Cardiac fibroblast (primary cell): ENCODE measurements around the gene OSBPL10.
A peak's percentile ranks its signal among the peaks of the same experiment; 100 is the strongest.

ENCODE experiments used
- DNase-seq, 2 donors: peaks; one replicate each; pipeline versions ENCODE4 v3.0.0 to v3.0.0-alpha.2; 2010; ENCODE audit warnings: low read depth in 2 of 2
- H3K4me3 ChIP-seq, 2 donors: replicated peaks in 1 of 2; 1 replicate in 1 of 2; 2 replicates in 1 of 2; pipeline ENCODE4 v1.5.1; 2011; ENCODE audit warnings: low read depth in 2 of 2, low read length in 2 of 2, mild to moderate bottlenecking in 2 of 2, moderate library complexity in 1 of 2
- CTCF ChIP-seq: IDR thresholded peaks from one replicate; pipeline ENCODE4 v1.5.1; 2011; ENCODE audit warnings: low read depth, mild to moderate bottlenecking, low read length, inconsistent platforms

OSBPL10 gene

GRCh38 chr3:31840252-31840651, 140.8 kb downstream of the OSBPL10 start:
- no peak for DNase-seq
- no peak for TF ChIP-seq CTCF
- H3K4me3 ChIP-seq, result no peak overlapping the region

- TF ChIP-seq CTCF, result no peak
- no peak overlapping the region for H3K4me3 ChIP-seq
- peak; percentile 15 to 33 for DNase-seq
These were observed 141.7 kb downstream of the OSBPL10 start for GRCh38 chr3:31839144-31839917.

GRCh38 chr3:31836131-31837075, 144.7 kb downstream of the OSBPL10 start:
- no peak for DNase-seq
- no peak for TF ChIP-seq CTCF
- H3K4me3 ChIP-seq, result no peak overlapping the region

- TF ChIP-seq CTCF, result no peak
- peak in 1 of 2 donors; percentile 13 for DNase-seq
- H3K4me3 ChIP-seq, result no peak overlapping the region
These were observed 147.5 kb downstream of the OSBPL10 start for GRCh38 chr3:31833391-31834190.

- H3K4me3 ChIP-seq, result no peak overlapping the region
- no peak for TF ChIP-seq CTCF
- DNase-seq, result no peak
These were observed 148.5 kb downstream of the OSBPL10 start for GRCh38 chr3:31832551-31832950.

GRCh38 chr3:31831591-31831990, 149.5 kb downstream of the OSBPL10 start:
- TF ChIP-seq CTCF, result no peak
- DNase-seq, result no peak

More at GRCh38 chr3:31831591-31831990, 149.5 kb downstream of the OSBPL10 start:
- no peak overlapping the region for H3K4me3 ChIP-seq
